ENCODE results near the gene ZNF653. TPM values are rescaled to one million over a fixed set of nuclear protein-coding genes. Genes with fewer than 3 reads are reported as not detected.
A peak's percentile ranks its signal among the peaks of the same experiment; 100 is the strongest.

Gene ZNF653
- total and polyA plus RNA-seq, 9 of the 15 experiments (the other 6 are each of a cell fraction or from before 2014, with no cell fraction given) = 1.6 to 8.0 (median 4.2) TPM; not detected in 2

- TF ChIP-seq ARID4B (CRISPR knock-in tag; IDR thresholded peaks at IDR 0.05) (peak; percentile 99), PATZ1 (CRISPR knock-in tag; IDR thresholded peaks at IDR 0.05; ENCODE audit: borderline replicate concordance) (no peak), KAT7 (CRISPR knock-in tag; IDR thresholded peaks at IDR 0.05; ENCODE audit: borderline replicate concordance) (peak; percentile 63; the same call in 1 of the 2 replicates), E2F8 (IDR thresholded peaks at IDR 0.05; ENCODE audit: low read depth, partially characterized antibody) (peak; percentile 46), FOXK2 (conservative IDR thresholded peaks at IDR 0.05 in 1 of 2, IDR thresholded peaks at IDR 0.05 in 1 of 2; ENCODE audit: low read depth in 2 of 2) (peak; percentile 78 to 80; a peak in 2 of 4 replicates), CREB5 (CRISPR knock-in tag; IDR thresholded peaks at IDR 0.05) (no peak), RBM25 (IDR thresholded peaks at IDR 0.05; ENCODE audit: low read depth, low read length, severe bottlenecking) (peak; percentile 3), NCOA1 (IDR thresholded peaks at IDR 0.05; ENCODE audit: low read depth) (peak; percentile 55; the same call in 1 of the 2 replicates), NR3C1 (CRISPR knock-in tag; IDR thresholded peaks at IDR 0.05) (no peak), ZNF77 (CRISPR knock-in tag; IDR thresholded peaks at IDR 0.05) (no peak), KLF13 (tag; IDR thresholded peaks at IDR 0.05; ENCODE audit: borderline replicate concordance, low read depth) (peak; percentile 72; the same call in 1 of the 2 replicates), KAT2B (IDR thresholded peaks at IDR 0.05; ENCODE audit: low read depth, low read length) (no peak), HDAC2 (IDR thresholded peaks at IDR 0.05) (peak; percentile 95; the same call in 1 of the 2 replicates)
Observed at GRCh38 chr19:11528551-11529341, 23.1 kb upstream of the ZNF653 start, which contains the start of gene ECSIT (continued).

Data from K562 (cell line).